EH (cell line): ENCODE data around the gene GOLT1A.

Experiments used
- DNase-seq: peaks from one replicate; pipeline ENCODE4 v3.0.0-alpha.2; 2015; ENCODE audit warnings: low read depth

GOLT1A gene

GRCh38 chr1:204191456-204191855, 22.3 kb downstream of the GOLT1A start:
- DNase-seq = no peak

- peak; percentile 60 for DNase-seq
These were observed 23.3 kb downstream of the GOLT1A start for GRCh38 chr1:204190212-204191211.

DNA sequence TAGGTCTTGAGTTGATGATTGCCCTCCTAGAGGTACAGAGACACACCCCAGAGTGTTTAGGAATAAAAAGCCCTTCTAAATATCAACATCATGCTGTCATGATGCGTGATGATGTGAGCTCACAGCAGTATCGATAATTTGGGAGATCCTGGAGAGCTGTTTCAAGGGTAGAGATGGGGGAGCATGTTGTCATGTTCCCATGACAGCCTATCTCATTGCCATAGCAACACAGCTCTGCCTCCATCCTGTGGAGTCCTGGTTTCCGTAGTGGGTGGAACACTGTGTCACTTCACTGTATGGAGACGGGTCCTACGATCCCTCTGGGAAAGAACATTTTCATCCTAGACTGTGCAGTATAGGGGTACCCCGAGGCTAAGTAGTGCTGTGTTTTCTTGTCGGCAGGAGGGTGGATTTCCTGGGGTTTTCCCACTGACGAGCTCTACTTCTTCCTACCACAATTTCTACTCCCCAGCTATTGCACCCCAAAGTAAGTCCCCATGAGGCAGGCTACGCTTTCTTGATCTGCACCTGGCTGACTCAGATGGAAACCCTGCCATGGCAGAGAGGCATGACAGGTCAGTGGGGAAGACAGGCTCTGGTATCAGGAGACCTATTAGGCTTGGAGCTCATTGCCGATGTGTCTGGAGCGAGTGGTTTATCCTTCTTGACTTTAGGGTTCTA, 24.7 kb downstream of the GOLT1A start:
- no peak for DNase-seq

GRCh38 chr1:204186597-204186996, 27.2 kb downstream of the GOLT1A start:
- no peak for DNase-seq

- DNase-seq = no peak
These were observed 32.7 kb downstream of the GOLT1A start for GRCh38 chr1:204181116-204181515.

GRCh38 chr1:204180133-204180532, 33.7 kb downstream of the GOLT1A start:
- DNase-seq = no peak

DNA sequence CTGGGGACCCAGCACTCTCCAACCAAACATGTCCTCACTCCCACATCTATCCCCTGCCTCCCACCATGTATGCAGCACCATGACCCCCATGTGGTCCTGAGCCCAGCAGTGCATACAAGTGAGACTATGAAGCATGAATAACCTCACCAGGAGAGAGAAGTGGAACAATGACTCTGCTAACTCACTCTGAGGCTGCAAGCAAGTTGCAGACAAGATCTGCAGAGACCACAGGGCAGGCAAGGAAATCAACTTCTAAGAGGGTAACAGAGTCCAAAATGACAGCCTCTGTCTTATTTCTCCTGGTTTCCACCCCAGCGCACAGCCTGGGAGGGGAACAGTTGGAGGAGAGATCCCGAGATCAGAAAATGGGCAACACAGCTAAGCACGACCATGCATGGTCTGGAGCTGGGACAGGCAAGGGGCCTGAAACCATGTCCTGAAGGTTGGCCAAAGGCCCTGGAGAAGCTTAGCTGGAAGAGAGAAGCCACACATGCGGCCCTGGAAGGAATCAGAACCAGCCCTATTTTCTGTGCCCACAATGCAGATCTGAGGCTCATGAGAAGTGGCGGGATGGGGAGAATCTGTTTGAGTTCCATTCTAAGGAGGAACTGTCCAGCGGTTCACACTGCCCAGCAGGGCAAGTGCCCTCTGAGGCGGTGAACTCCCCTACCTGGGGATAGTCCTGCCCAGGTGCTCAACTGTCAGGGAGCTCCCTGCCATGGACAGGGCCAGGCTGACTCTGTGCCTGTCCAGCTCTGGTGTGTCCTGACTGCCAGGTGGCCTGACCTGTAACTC, 35.1 kb downstream of the GOLT1A start:
- DNase-seq = no peak

DNA sequence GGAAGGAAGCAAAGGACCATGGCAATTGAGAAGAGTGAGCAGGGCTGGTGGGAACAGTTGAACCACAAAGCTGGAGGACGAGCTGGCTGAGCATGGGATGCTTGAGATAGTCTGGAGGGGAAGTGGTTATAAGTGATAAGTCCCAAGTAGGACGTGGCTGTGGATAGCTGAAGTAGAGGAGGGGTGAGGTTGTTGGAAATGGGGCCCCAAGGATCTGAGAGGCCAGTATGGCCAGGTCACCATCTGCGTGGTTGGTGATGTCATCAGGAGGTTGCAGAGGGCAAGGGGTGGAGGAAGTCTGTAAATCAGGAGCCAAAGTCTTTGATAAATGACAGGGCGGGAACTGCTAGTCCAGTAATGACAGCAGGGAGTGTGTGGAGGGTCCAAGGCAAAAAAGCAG, 36.7 kb downstream of the GOLT1A start:
- no peak for DNase-seq

- no peak for DNase-seq
These were observed 37.7 kb downstream of the GOLT1A start for GRCh38 chr1:204176049-204176448.

DNA sequence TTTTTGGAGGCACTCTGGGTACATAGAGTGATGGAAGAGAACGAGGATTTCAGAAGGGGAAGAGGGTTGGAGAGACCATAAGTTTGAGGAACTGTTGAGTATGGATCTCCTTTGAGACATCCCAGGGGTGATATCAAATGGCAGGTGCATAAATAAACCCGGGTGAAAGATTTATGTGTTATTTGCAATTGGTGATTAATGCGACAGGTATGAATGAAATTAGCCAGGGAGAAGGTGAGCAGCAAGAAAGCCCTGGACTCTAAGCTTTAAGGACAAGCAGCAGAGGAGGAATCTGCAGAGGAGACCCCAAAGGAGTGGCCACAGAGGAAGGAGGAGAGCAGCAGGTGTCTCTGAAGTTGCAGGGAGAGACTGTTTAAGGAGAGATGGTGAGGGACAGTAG, 38.8 kb downstream of the GOLT1A start:
- DNase-seq = no peak

GRCh38 chr1:204172404-204173029, 41.3 kb downstream of the GOLT1A start:
- no peak for DNase-seq

GRCh38 chr1:204171751-204172178, 42.0 kb downstream of the GOLT1A start:
- peak; percentile 80 for DNase-seq

- DNase-seq = no peak
These were observed 43.2 kb downstream of the GOLT1A start for GRCh38 chr1:204170494-204171155.

DNA sequence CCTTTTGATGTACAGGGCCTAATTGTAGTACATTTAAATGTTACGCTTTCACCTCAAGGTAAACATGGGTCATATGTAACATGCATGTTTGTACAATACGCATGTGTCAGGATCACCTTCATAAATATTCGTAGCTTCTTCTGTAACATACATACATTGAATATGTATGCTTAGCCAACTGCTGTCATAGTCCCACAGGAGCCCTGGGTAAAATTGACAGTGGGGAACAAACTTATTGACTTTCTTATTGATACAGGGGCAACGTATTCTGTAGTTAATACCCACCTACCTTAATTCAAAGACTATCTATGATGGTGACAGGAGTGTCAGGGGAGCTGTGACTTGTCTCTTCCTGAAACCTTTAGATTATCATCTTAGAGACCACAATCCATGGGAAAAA, 43.9 kb downstream of the GOLT1A start:
- DNase-seq = no peak

- DNase-seq = no peak
These were observed 46.1 kb downstream of the GOLT1A start for GRCh38 chr1:204167730-204168129.

GRCh38 chr1:204166219-204166618, 47.6 kb downstream of the GOLT1A start, which contains the start of gene REN:
REN (minus strand) TSS chr1:204166337; CDS start chr1:204166293, 44 bp downstream.
- no peak for DNase-seq

DNA sequence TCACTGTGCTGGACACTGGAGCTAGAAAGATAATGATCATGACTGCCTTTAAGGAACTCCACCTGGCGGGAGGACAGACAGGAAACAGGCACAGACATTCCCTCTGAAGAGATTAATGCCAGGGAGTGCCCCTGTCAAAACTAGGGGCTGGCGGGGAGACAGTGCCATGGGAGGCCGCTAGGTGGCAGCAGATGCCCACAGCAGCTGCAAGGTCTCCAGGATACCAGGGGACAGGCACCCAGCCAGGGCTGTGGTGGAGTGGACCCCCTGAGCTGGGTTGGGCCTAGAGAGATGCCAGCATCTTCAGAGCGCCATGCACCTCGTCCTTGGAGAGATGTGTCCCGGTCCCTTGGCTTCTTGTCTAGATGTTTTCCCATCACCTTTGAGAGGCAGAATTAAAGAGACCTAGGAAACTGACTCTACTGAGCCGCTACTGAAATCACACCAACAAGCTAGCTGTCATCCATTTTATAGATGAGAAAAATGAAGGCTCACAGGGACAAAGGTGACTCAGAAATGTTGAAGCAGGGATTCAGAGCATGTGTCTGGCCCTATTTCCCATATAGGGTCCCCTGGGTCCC, 51.2 kb downstream of the GOLT1A start:
- peak; percentile 72 for DNase-seq

DNA sequence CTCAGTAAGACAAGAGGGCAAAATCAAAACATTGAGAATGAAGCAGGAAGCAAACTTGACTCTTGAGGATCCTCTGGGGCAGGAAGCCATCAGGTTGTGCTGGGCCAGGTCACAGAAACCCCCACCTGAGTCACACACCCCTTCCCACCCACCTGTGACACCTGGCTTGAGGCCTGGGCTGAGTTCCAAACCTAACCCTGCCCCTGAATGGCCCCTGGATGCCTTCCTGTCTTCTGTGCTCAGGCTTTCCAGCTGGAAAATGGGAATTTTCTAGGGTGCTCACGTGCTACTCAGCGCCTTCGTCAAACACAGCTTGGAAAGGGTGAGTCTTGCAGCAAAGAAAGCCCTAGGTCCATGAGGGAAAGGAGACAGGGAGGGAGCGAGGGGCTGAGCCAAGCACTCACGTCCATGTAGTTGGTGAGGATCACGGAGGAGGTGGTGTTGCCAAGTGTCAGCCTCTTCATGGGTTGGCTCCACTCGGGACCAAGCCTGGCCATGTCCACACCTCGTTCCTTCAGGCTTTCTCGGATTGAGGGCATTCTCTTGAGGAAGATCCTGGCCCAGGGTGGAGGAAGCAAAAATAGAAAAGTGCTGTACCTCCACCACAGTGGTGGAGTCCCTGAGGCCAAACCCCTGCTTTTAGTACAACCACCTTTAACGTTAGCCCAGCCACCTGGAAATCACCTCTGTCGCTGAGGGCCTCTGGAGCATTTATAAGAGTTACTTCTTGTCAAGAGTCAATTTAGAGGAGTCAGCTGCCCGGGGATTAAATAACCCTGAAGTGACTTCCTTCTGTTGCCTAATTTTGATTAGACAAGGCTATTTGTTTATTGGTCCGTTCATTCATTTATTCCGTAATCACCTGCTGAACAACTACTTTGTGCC, 51.9 kb downstream of the GOLT1A start:
- no peak for DNase-seq

DNA sequence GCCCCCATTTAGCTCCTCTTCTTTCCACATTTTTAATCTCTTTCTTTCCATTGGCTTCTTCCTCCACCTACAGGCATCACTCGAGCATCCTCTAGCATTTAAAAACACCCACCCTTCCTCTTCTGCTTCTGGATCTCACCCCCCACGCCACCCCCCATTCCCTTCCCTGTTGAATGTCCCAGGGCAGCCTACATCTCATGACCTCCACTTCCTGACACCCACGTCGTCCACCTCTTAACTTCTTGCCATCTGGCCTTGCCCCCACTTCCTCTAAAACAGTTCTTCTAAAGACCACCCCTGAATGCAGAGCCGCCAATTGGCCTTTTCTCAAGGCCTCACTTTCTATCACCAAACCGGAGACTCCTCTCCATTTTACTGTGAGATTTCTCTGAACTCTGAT, 55.8 kb downstream of the GOLT1A start:
- DNase-seq = no peak

DNA sequence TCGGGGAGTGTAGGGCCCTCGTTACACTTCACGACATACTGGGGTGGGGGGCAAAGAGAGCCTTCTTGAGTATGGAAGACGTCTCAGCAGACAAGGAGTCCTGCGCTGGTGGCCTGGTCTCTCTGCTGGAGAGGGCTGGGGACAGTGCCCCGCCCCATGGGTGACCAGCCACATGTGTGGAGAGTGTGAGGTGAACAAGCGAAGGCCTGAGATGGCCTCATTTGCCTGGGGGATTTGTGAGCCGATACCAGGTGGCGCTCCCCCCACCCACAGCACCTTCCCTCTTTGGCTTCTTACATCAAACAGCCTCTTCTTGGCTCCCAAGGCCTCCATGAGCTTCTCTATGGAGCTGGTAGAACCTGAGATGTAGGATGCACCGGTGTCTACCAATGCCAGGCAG, 57.9 kb downstream of the GOLT1A start:
- DNase-seq = no peak
